HL-60 (cell line): ENCODE results near the gene AOPEP.

Experiments
- CTCF ChIP-seq: IDR thresholded peaks from one replicate; pipeline ENCODE4 v1.5.1; 2011; ENCODE audit warnings: low read length, control low read depth, inconsistent platforms; ENCODE audit not compliant: insufficient read depth
- GABPA ChIP-seq: IDR thresholded peaks from 2 replicates; pipeline ENCODE4 v1.6.1; 2012; ENCODE audit warnings: low read depth
- REST ChIP-seq: IDR thresholded peaks from 2 replicates; pipeline ENCODE4 v1.6.1; 2012; ENCODE audit warnings: low read depth; ENCODE audit not compliant: insufficient replicate concordance
- SPI1 ChIP-seq: IDR thresholded peaks from 2 replicates; pipeline ENCODE4 v1.6.1; 2012; ENCODE audit warnings: low read depth, mild to moderate bottlenecking, borderline replicate concordance

- TF ChIP-seq REST (no peak), CTCF (no peak), SPI1 (no peak), GABPA (no peak)
Observed at GRCh38 chr9:95107976-95108375, 381.5 kb downstream of the AOPEP start.
